BJ (cell line): ENCODE data around the gene KSR1. TPM values are rescaled to one million over a fixed set of nuclear protein-coding genes. Genes with fewer than 3 reads are reported as not detected.

ENCODE experiments used
- CTCF ChIA-PET: fragments of 350-600 bp; formaldehyde crosslinking; extraction: SDS; loops from one replicate; lab custom pipeline; 2021; ENCODE audit warnings: antibody characterized with exemption, inconsistent platforms; lab: Yijun Ruan, JAX
- POLR2A ChIA-PET: fragments of 300-600 bp; sonication (Branson Sonifier 250); formaldehyde crosslinking; extraction: SDS; loops from one replicate; lab custom pipeline; 2021; ENCODE audit warnings: antibody characterized with exemption; lab: Charles Lee
- DNase-seq: peaks from one replicate; pipeline ENCODE4 v3.0.0-alpha.2; 2011; ENCODE audit warnings: low read depth
- H3K27me3 ChIP-seq: 2 replicates; pipeline ENCODE4 v1.6.0; 2011; ENCODE audit warnings: low read length; ENCODE audit not compliant: control insufficient read depth, insufficient read depth
- H3K36me3 ChIP-seq: 2 replicates; pipeline ENCODE4 v1.5.1; 2011; ENCODE audit warnings: low read length; ENCODE audit not compliant: control insufficient read depth, insufficient read depth
- H3K4me3 ChIP-seq: 2 replicates; pipeline ENCODE4 v1.5.1; 2011; ENCODE audit warnings: low read depth, mild to moderate bottlenecking, control low read depth, low read length
- polyA plus RNA-seq: library from polyadenylated mRNA; depleted of rRNA; stranded (reverse); fragments of >200 nt; gene quantifications from 2 replicates; pipeline ENCODE4 v1.2.3, GENCODE V29; 2011
- TF ChIP-seq, protein P1 (sequence below): IDR thresholded peaks from 2 replicates; pipeline ENCODE4 v1.5.1; 2011; ENCODE audit warnings: low read depth, mild to moderate bottlenecking, control low read depth, inconsistent platforms, low read length, moderate library complexity; ENCODE audit not compliant: insufficient read depth

Gene KSR1
- polyA plus RNA-seq, 1 experiment: 6.8 TPM

DNA sequence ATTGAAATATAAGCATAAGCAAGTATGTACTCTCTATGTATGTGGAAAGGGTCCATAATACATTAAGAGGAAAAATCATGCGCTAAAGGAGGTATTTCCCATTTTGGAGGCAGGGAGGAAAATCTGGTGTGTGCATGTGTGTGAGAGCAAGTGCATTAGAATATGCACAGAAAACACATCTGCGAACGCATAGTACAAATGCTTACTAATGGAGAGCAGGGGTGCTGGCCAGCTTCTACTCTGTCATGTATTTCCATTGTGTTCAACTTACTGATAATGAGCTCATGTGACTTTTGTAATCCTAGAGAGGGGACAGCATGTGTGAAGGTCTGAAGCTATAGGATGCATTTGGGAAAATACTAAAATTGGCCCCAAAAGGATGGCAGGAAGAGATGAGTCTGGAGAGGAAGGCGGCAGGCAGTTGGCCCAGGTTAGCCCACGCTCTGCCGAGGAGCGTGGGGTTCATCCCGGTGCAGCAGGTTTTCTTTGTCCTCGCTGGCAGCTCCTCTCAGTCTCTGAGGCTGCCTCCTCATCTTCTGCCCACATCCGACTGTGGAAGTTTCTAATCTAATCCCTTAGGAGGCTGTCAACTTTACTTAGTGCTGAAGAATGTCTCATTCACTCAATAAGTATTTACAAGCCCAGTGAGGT, 17.8 kb upstream of the KSR1 start:
- no peak overlapping the region for H3K4me3 ChIP-seq
- no peaks in the 10 kb centered on the region for H3K36me3 ChIP-seq
- TF ChIP-seq, protein P1, sequence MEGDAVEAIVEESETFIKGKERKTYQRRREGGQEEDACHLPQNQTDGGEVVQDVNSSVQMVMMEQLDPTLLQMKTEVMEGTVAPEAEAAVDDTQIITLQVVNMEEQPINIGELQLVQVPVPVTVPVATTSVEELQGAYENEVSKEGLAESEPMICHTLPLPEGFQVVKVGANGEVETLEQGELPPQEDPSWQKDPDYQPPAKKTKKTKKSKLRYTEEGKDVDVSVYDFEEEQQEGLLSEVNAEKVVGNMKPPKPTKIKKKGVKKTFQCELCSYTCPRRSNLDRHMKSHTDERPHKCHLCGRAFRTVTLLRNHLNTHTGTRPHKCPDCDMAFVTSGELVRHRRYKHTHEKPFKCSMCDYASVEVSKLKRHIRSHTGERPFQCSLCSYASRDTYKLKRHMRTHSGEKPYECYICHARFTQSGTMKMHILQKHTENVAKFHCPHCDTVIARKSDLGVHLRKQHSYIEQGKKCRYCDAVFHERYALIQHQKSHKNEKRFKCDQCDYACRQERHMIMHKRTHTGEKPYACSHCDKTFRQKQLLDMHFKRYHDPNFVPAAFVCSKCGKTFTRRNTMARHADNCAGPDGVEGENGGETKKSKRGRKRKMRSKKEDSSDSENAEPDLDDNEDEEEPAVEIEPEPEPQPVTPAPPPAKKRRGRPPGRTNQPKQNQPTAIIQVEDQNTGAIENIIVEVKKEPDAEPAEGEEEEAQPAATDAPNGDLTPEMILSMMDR: no peak
- no peak for DNase-seq
- ChIA-PET POLR2A (no interaction called here), CTCF (interaction anchor here (0.5 to 6.3 kb wide), 2 partner anchors 161 to 173 kb away, joined by 5 to 36 read pairs; no protein-coding TSS in a partner anchor)
- peaks cover 3% of the 10 kb centered on the region for H3K27me3 ChIP-seq

DNA sequence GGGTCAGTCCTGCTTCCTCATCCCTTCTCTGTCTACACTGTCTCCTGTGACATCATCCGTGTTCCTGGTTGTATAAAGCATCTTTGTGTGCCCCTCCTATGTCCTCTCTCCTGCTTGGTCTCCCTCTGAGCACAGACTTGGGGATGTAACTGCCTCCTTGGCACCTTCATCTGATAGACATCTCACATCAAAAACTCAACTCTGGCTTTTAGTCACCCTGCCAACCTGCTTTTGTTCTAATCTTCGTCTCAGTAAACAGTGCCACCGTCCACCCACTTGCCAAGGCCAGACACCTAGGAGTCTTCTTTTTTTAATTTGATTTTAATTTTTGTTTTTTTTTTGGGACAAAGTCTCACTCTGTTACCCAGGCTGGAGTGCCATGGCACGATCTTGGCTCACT, 16.9 kb upstream of the KSR1 start:
- TF ChIP-seq, protein P1: no peak
- H3K36me3 ChIP-seq: no peaks in the 10 kb centered on the region
- H3K27me3 ChIP-seq: peaks cover 6% of the 10 kb centered on the region
- no peak overlapping the region for H3K4me3 ChIP-seq
- DNase-seq: no peak
- ChIA-PET CTCF (interaction anchor here (6.3 kb wide), 1 partner anchor 161 kb away, joined by 36 read pairs; no protein-coding TSS in a partner anchor), POLR2A (no interaction called here)

DNA sequence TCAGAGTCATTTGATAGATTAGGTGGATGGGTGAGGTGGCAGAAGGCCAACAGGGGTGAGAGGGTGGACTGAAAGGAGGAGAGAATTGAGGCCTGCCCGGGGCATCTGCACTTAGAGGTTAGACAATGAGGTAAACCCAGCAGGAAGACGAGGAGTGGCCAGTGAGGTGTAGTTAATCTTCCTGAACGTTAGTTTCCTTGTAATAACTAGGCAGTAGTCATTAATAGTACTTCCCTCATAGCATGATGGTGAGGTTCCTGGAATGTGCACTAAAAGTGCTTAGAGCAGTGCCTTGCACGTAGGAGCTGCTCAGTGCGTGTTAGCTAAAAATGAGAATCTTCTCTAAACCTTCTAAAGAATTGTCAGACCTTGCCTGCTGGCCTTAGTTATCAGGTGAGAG, 13.5 kb upstream of the KSR1 start:
- Histone ChIP-seq H3K27me3 (peaks cover 5% of the 10 kb centered on the region), H3K4me3 (no peak overlapping the region), H3K36me3 (no peaks in the 10 kb centered on the region)
- ChIA-PET POLR2A (no interaction called here), CTCF (interaction anchor here (1.2 to 1.7 kb wide), 2 partner anchors 11 to 158 kb away, joined by 3 to 13 read pairs; no protein-coding TSS in a partner anchor)
- no peak for DNase-seq
- TF ChIP-seq, protein P1: no peak

DNA sequence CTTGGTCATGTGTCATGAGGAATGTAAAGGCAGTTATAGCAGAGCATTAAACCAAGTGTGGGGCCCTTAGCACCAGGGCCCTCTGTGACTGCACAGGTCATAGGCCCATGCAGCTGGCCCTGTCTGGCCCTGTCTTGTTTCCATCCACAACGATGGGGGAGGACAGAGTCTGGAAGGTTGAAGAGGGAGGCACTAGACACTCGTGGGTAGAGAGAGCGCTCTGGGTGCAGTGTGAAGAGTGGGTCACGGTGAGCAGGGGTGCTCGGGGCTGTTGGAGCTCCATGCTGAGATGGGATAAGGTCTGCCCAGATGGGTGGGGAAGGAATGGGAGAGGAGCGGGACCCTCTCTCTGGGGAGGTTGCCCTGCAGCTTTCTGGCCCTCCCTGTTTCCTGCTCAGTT, 12.8 kb upstream of the KSR1 start:
- Histone ChIP-seq H3K4me3 (no peak overlapping the region), H3K27me3 (peaks cover 6% of the 10 kb centered on the region), H3K36me3 (no peaks in the 10 kb centered on the region)
- no peak for DNase-seq
- POLR2A ChIA-PET: no interaction called here
- TF ChIP-seq, protein P1: no peak
- CTCF ChIA-PET: interaction anchor here (0.6 to 1.7 kb wide), 3 partner anchors 8 to 157 kb away, joined by 3 to 13 read pairs (median 4); no protein-coding TSS in a partner anchor

DNA sequence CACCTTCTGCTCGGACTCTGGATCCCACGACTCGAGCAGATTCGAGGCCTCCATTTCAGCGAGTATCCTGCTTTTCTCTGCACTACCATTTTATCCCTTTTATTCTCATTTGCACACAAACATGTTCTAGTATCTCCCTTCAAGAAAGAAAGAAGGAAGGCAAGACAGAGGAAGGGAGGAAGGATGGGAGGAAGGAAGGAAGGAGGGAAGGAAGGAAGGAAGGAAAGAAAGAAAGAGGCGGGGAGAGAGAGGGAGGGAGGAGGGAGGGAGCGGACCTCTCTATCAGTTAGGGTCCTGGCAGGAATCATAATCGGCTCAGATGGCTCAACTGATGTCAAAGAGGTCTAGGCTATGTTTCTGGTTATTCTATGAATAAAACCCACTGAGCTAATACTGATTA, 10.3 kb upstream of the KSR1 start:
- POLR2A ChIA-PET: no interaction called here

More for the DNA sequence above, 10.3 kb upstream of the KSR1 start:
- TF ChIP-seq, protein P1: no peak
- DNase-seq: no peak
- Histone ChIP-seq H3K36me3 (no peaks in the 10 kb centered on the region), H3K27me3 (peaks cover 9% of the 10 kb centered on the region), H3K4me3 (no peak overlapping the region)
- CTCF ChIA-PET: interaction anchor here (1.0 to 1.1 kb wide), 2 partner anchors 132 to 153 kb away, joined by 3 to 4 read pairs; no protein-coding TSS in a partner anchor
